Mucosa of descending colon (tissue), 3 donors: ENCODE results near the gene HNF1B. TPM values are rescaled to one million over a fixed set of nuclear protein-coding genes. Genes with fewer than 3 reads are reported as not detected.

Source experiments
- ATAC-seq: fragments of 200-7000 bp; cut with Tn5 transposase; one replicate; pipeline ENCODE4 v1.9.1; 2020; ENCODE audit warnings: mild to moderate bottlenecking, moderate library complexity
- DNase-seq, 3 donors: peaks; one replicate each; pipeline ENCODE4 v3.0.0-alpha.2; 2020
- H3K36me3 ChIP-seq: fragments of 200-600 bp; one replicate; pipeline ENCODE4 v1.8.0; 2021; ENCODE audit warnings: low read depth, mild to moderate bottlenecking
- H3K4me1 ChIP-seq: fragments of 200-600 bp; one replicate; pipeline ENCODE4 v1.8.0; 2021; ENCODE audit warnings: low read depth, mild to moderate bottlenecking
- H3K4me3 ChIP-seq: fragments of 200-600 bp; one replicate; pipeline ENCODE4 v1.8.0; 2021; ENCODE audit warnings: mild to moderate bottlenecking
- H3K9me3 ChIP-seq: fragments of 200-600 bp; one replicate; pipeline ENCODE4 v1.8.0; 2021; ENCODE audit warnings: mild to moderate bottlenecking
- CTCF ChIP-seq: fragments of 200-600 bp; IDR thresholded peaks from one replicate; pipeline ENCODE4 v1.8.0; 2022; ENCODE audit warnings: antibody characterized with exemption, mild to moderate bottlenecking
- intact Hi-C, 2 donors: fragments of 100-400 bp; cut with DNase I in 1 of 2; cut with micrococcal nuclease in 1 of 2; formaldehyde crosslinking; loops; one replicate each; pipeline versions ENCODE4 v1.11.0 to v1.11.1; 2022; cut with DNase I, micrococcal nuclease
- total RNA-seq, 3 donors: library from RNA; stranded (reverse); fragmentation: NEBNext Ultra II Directional in 2 of 3; extraction: Animal tissue kit (Norgen Biotek cat#: 25700) in 2 of 3; gene quantifications; one replicate each; pipeline versions ENCODE4 v1.2.1 to v1.2.4, GENCODE V29; 2021 to 2023
- donor health status: DM: no; HTN: no; CAD: no; lungs with moderate emphysema.
- donor health status: DM: no; HTN: no; CAD: no.
- donor health status: DM: no; HTN: yes; CAD: no.

Gene HNF1B
- total RNA-seq, 3 donors from 2014 or later, result 21.1 to 54.6 (median 34.8) TPM

- no peak for ATAC-seq
- no peak overlapping the region for H3K4me3 ChIP-seq
These were observed 14.3 kb upstream of the HNF1B start for GRCh38 chr17:37759014-37759637.

GRCh38 chr17:37756051-37756450 is 11.2 kb upstream of the HNF1B start:
- no peak for TF ChIP-seq CTCF
- intact Hi-C loops, result no loop called here
- ATAC-seq, result no peak
- H3K36me3 ChIP-seq, result no peaks in the 10 kb centered on the region
- H3K9me3 ChIP-seq, result no peaks in the 10 kb centered on the region
- DNase-seq, result no peak
- no peak overlapping the region for H3K4me3 ChIP-seq
- H3K4me1 ChIP-seq, result no peaks in the 10 kb centered on the region

More at GRCh38 chr17:37759014-37759637, 14.3 kb upstream of the HNF1B start:
- Histone ChIP-seq H3K9me3 (no peaks in the 10 kb centered on the region), H3K36me3 (no peaks in the 10 kb centered on the region), H3K4me1 (no peaks in the 10 kb centered on the region)
- intact Hi-C loops, result no loop called here
- no peak for DNase-seq
- no peak for TF ChIP-seq CTCF

GRCh38 chr17:37755455-37755854 is 10.6 kb upstream of the HNF1B start:
- Histone ChIP-seq H3K4me3 (no peak overlapping the region), H3K36me3 (no peaks in the 10 kb centered on the region), H3K9me3 (no peaks in the 10 kb centered on the region), H3K4me1 (no peaks in the 10 kb centered on the region)
- TF ChIP-seq CTCF, result no peak
- intact Hi-C loops, result no loop called here
- DNase-seq (no peak), ATAC-seq (no peak)

GRCh38 chr17:37754363-37754762 is 9.5 kb upstream of the HNF1B start:
- H3K36me3 ChIP-seq, result no peaks in the 10 kb centered on the region
- no peak overlapping the region for H3K4me3 ChIP-seq
- ATAC-seq (no peak), DNase-seq (no peak)
- no peaks in the 10 kb centered on the region for H3K4me1 ChIP-seq
- H3K9me3 ChIP-seq, result no peaks in the 10 kb centered on the region
- TF ChIP-seq CTCF, result no peak
- intact Hi-C loops, result no loop called here

GRCh38 chr17:37752482-37752881 is 7.6 kb upstream of the HNF1B start:
- peak; percentile 86 for ATAC-seq
- peak in 1 of 3 donors; percentile 34 for DNase-seq
- TF ChIP-seq CTCF, result no peak
- no peak overlapping the region for H3K4me3 ChIP-seq
- H3K9me3 ChIP-seq, result no peaks in the 10 kb centered on the region
- H3K36me3 ChIP-seq, result no peaks in the 10 kb centered on the region
- no peaks in the 10 kb centered on the region for H3K4me1 ChIP-seq
- intact Hi-C loops, result no loop called here
